Mesendoderm (in vitro differentiated cells): ENCODE results near the gene PABPC1L.
A peak's percentile ranks its signal among the peaks of the same experiment; 100 is the strongest.

Experiments
- DNase-seq: peaks from one replicate; pipeline ENCODE4 v3.0.0; 2013
- H2AK5ac ChIP-seq: 2 replicates; pipeline ENCODE4 v1.6.1; 2013; ENCODE audit warnings: low read length, inconsistent platforms
- H2BK120ac ChIP-seq: 2 replicates; pipeline ENCODE4 v1.6.1; 2013; ENCODE audit warnings: low read depth, mild to moderate bottlenecking, low read length, moderate library complexity, mixed read lengths
- H2BK15ac ChIP-seq: replicated peaks from 2 replicates; pipeline ENCODE4 v1.6.1; 2013; ENCODE audit warnings: low read depth, mild to moderate bottlenecking, moderate library complexity
- H2BK5ac ChIP-seq: 2 replicates; pipeline ENCODE4 v1.6.1; 2013; ENCODE audit warnings: low read length, inconsistent platforms
- H3K18ac ChIP-seq: 2 replicates; pipeline ENCODE4 v1.6.1; 2013; ENCODE audit warnings: mild to moderate bottlenecking, low read length, mixed read lengths
- H3K23ac ChIP-seq: one replicate; pipeline ENCODE4 v1.6.1; 2013; ENCODE audit warnings: low read length
- H3K27ac ChIP-seq: 2 replicates; pipeline ENCODE4 v1.5.1; 2013; ENCODE audit warnings: low read depth, mild to moderate bottlenecking, inconsistent platforms, low read length, moderate library complexity
- H3K27me3 ChIP-seq: 2 replicates; pipeline ENCODE4 v1.6.1; 2013; ENCODE audit warnings: low read length, control low read depth, mild to moderate bottlenecking, inconsistent platforms; ENCODE audit not compliant: insufficient read depth, poor library complexity
- H3K36me3 ChIP-seq: 2 replicates; pipeline ENCODE4 v1.6.1; 2013; ENCODE audit warnings: low read length, inconsistent platforms; ENCODE audit not compliant: control insufficient read depth, insufficient read depth
- H3K4ac ChIP-seq: one replicate; pipeline ENCODE4 v1.6.1; 2013; ENCODE audit warnings: low read depth, mild to moderate bottlenecking, low read length, moderate library complexity
- H3K4me1 ChIP-seq: 2 replicates; pipeline ENCODE4 v1.6.1; 2013; ENCODE audit warnings: low read depth, low read length, inconsistent platforms; ENCODE audit not compliant: control insufficient read depth
- H3K4me2 ChIP-seq: 2 replicates; pipeline ENCODE4 v1.6.1; 2013; ENCODE audit warnings: low read length
- H3K4me3 ChIP-seq: 2 replicates; pipeline ENCODE4 v1.5.1; 2013; ENCODE audit warnings: mild to moderate bottlenecking, low read length
- H3K56ac ChIP-seq: one replicate; pipeline ENCODE4 v1.6.1; 2013; ENCODE audit warnings: low read length
- H3K79me1 ChIP-seq: 2 replicates; pipeline ENCODE4 v1.6.1; 2013; ENCODE audit warnings: low read length, inconsistent platforms
- H3K79me2 ChIP-seq: 2 replicates; pipeline ENCODE4 v1.6.1; 2013; ENCODE audit warnings: mild to moderate bottlenecking, low read length; ENCODE audit not compliant: control insufficient read depth, insufficient read depth
- H3K9ac ChIP-seq: 2 replicates; pipeline ENCODE4 v1.6.1; 2013; ENCODE audit warnings: low read length, inconsistent platforms
- H4K5ac ChIP-seq: one replicate; pipeline ENCODE4 v1.6.1; 2013; ENCODE audit warnings: low read length
- H4K8ac ChIP-seq: one replicate; pipeline ENCODE4 v1.6.1; 2013; ENCODE audit warnings: low read depth, mild to moderate bottlenecking, control low read depth, low read length, moderate library complexity
- WGBS: extraction: QIAGEN DNeasy Blood & Tissue Kit; methylation state at CpG from one replicate; pipeline ENCODE4 v1.1.7; 2013; ENCODE audit warnings: low lambda C conversion rate, missing lambda C conversion rate; ENCODE audit not compliant: insufficient coverage; ENCODE audit errors: extremely low coverage; 5-methylcytosine and 5-hydroxymethylcytosine counted together

PABPC1L gene

DNA sequence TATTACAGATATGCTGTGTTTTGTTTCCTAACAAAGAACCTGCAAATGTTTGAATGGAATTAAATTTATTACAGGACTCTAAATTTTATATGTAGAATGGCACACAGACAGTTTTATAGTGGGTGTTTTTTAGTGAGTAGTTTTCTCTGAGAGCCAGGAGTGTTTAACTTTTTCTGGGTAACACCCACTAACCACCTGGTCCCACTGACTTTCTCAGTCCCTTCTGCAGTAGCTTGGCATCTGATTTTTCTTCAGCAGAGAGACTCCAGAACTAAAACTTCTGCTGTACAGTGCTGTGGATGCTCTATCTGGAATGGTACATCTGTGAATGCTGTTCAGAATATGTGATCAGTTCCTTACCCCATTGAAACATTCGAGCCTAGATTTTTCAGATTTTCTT is 18.0 kb upstream of the PABPC1L start:
- Histone ChIP-seq H3K4ac (no peak overlapping the region), H2BK5ac (no peak overlapping the region), H3K18ac (no peak overlapping the region), H2BK15ac (no peak overlapping the region), H3K4me3 (no peak overlapping the region), H4K8ac (no peak overlapping the region), H3K23ac (no peak overlapping the region), H3K56ac (no peak overlapping the region), H3K27ac (no peak overlapping the region), H3K9ac (no peak overlapping the region), H3K4me2 (no peak overlapping the region), H4K5ac (no peak overlapping the region), H3K36me3 (no peaks in the 10 kb centered on the region), H3K79me2 (peaks cover 86% of the 10 kb centered on the region), H3K79me1 (peaks cover 12% of the 10 kb centered on the region), H3K4me1 (peaks cover 2% of the 10 kb centered on the region), H2AK5ac (no peak overlapping the region), H2BK120ac (no peak overlapping the region), H3K27me3 (no peaks in the 10 kb centered on the region)
- no peak for DNase-seq
- WGBS = no CpG with 5 or more reads among the region's 1 CpG

GRCh38 chr20:44894959-44895358 is 14.9 kb upstream of the PABPC1L start:
- H2BK5ac ChIP-seq = no peak overlapping the region
- no peaks in the 10 kb centered on the region for H3K4me1 ChIP-seq
- H2BK120ac ChIP-seq = no peak overlapping the region
- H3K56ac ChIP-seq = no peak overlapping the region
- no peak overlapping the region for H3K4me3 ChIP-seq
- peaks cover 83% of the 10 kb centered on the region for H3K79me2 ChIP-seq
- H3K36me3 ChIP-seq = no peaks in the 10 kb centered on the region
- H2AK5ac ChIP-seq = no peak overlapping the region
- peaks cover 15% of the 10 kb centered on the region for H3K79me1 ChIP-seq
- no peaks in the 10 kb centered on the region for H3K27me3 ChIP-seq
- H3K4ac ChIP-seq = no peak overlapping the region
- no peak overlapping the region for H4K5ac ChIP-seq
- no peak overlapping the region for H3K9ac ChIP-seq
- H3K4me2 ChIP-seq = no peak overlapping the region
- H3K27ac ChIP-seq = no peak overlapping the region
- no peak overlapping the region for H2BK15ac ChIP-seq
- no peak overlapping the region for H3K18ac ChIP-seq
- DNase-seq = no peak
- no peak overlapping the region for H4K8ac ChIP-seq
- no CpG with 5 or more reads among the region's 2 CpGs for WGBS
- no peak overlapping the region for H3K23ac ChIP-seq

DNA sequence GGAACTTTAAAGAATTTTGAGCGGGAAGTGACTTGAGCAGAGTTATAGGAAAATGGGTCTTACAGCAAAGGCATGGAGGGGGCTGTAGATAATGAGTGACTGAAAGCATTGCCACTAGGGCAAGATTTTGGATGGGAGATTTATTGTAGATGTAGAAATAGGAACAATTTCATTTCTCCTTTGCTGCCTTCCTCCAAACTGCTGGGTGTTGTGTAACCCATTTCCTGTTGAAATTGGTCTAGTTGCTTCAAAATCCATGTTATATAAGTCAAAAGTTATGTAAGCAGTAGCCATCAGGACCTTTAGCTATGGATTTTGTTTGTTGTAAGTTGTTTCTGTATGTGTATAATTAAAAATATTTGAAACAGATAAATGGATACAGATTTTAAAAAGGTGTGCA is 13.3 kb upstream of the PABPC1L start:
- peaks cover 80% of the 10 kb centered on the region for H3K79me2 ChIP-seq
- no peak overlapping the region for H2BK15ac ChIP-seq
- no peaks in the 10 kb centered on the region for H3K4me1 ChIP-seq
- no peak overlapping the region for H2BK120ac ChIP-seq
- H2AK5ac ChIP-seq = no peak overlapping the region
- no peak overlapping the region for H3K9ac ChIP-seq
- no peak overlapping the region for H3K56ac ChIP-seq
- H3K23ac ChIP-seq = no peak overlapping the region
- no peak overlapping the region for H2BK5ac ChIP-seq
- WGBS = no CpG with 5 or more reads among the region's 1 CpG
- H4K8ac ChIP-seq = no peak overlapping the region
- no peak overlapping the region for H4K5ac ChIP-seq
- no peaks in the 10 kb centered on the region for H3K27me3 ChIP-seq
- DNase-seq = no peak
- H3K4ac ChIP-seq = no peak overlapping the region
- no peak overlapping the region for H3K4me2 ChIP-seq
- H3K79me1 ChIP-seq = peaks cover 20% of the 10 kb centered on the region
- no peak overlapping the region for H3K27ac ChIP-seq
- H3K18ac ChIP-seq = no peak overlapping the region
- no peak overlapping the region for H3K4me3 ChIP-seq
- no peaks in the 10 kb centered on the region for H3K36me3 ChIP-seq

- no peak overlapping the region for H3K4ac ChIP-seq
- no peak overlapping the region for H3K18ac ChIP-seq
- H4K5ac ChIP-seq = no peak overlapping the region
- H2BK5ac ChIP-seq = no peak overlapping the region
- DNase-seq = no peak
- H3K9ac ChIP-seq = no peak overlapping the region
- H3K27ac ChIP-seq = no peak overlapping the region
- H3K4me3 ChIP-seq = no peak overlapping the region
- H3K56ac ChIP-seq = no peak overlapping the region
- peaks cover 2% of the 10 kb centered on the region for H3K36me3 ChIP-seq
- H2BK120ac ChIP-seq = no peak overlapping the region
- no peak overlapping the region for H2BK15ac ChIP-seq
- H3K4me1 ChIP-seq = no peaks in the 10 kb centered on the region
- H2AK5ac ChIP-seq = no peak overlapping the region
- no peak overlapping the region for H4K8ac ChIP-seq
- no peak overlapping the region for H3K4me2 ChIP-seq
- peaks cover 77% of the 10 kb centered on the region for H3K79me2 ChIP-seq
- WGBS = no CpG with 5 or more reads among the region's 1 CpG
- H3K79me1 ChIP-seq = peaks cover 22% of the 10 kb centered on the region
- H3K23ac ChIP-seq = no peak overlapping the region
- H3K27me3 ChIP-seq = no peaks in the 10 kb centered on the region
These were observed 12.7 kb upstream of the PABPC1L start for GRCh38 chr20:44897133-44897532.

DNA sequence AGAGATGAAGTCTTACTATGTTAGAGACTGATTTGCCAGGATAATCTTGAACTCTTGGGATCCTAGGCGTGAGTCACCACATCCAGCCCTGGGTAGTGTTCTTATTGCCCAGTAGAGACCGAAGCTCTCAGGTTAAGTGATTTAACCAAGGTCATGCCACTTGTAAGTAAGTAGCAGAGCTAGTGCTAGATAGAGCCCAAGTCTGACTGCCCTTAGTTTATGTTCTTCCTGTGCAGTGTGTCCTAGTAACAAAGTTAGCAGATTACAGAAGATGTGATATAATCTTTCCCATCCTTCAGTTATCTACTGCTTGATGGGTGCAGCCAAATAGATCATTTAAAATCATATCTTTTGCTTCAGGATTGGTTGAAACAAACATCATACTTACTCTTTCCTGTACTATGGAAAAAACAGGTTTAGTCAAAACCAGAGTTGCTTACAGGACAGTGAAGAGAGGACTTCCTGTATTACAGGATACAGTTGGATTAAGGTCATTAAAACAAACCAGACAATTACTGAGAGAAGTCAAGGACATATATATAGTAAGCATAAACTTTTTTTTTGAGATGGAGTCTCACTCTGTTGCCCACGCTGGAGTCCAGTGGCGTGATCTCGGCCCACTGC is 9.5 kb upstream of the PABPC1L start:
- Histone ChIP-seq H3K27me3 (peaks cover 2% of the 10 kb centered on the region), H3K36me3 (peaks cover 4% of the 10 kb centered on the region), H3K79me1 (peaks cover 21% of the 10 kb centered on the region), H3K27ac (no peak overlapping the region), H3K18ac (no peak overlapping the region), H3K79me2 (peaks cover 58% of the 10 kb centered on the region), H3K4me3 (no peak overlapping the region), H2BK15ac (no peak overlapping the region), H3K9ac (no peak overlapping the region), H4K5ac (no peak overlapping the region), H3K23ac (no peak overlapping the region), H3K56ac (no peak overlapping the region), H2BK120ac (no peak overlapping the region), H2AK5ac (no peak overlapping the region), H4K8ac (no peak overlapping the region), H2BK5ac (no peak overlapping the region), H3K4me1 (no peaks in the 10 kb centered on the region), H3K4ac (no peak overlapping the region), H3K4me2 (no peak overlapping the region)
- no CpG with 5 or more reads among the region's 5 CpGs for WGBS
- DNase-seq = no peak

DNA sequence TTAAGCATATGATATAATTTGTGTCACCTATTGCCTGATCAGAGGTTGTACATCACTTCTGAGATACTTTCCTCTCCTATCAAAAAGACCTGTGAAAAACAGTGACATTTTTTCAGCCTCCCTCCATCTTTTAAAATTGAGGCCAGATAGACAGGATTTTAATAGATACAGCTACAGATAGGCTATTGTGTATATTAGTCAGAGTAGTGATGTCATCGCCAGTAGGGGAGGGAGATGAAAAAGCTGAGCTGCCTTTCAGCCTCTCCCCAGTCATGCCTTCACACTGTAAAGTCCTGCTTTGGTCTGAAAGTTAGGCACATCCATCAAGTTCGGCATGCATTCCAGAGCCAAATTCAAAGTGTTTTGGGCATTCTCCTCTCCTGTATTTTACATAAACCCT is 7.9 kb upstream of the PABPC1L start:
- Histone ChIP-seq H3K79me1 (peaks cover 21% of the 10 kb centered on the region), H3K18ac (no peak overlapping the region), H3K36me3 (peaks cover 7% of the 10 kb centered on the region), H3K4me2 (no peak overlapping the region), H3K27ac (no peak overlapping the region), H3K23ac (no peak overlapping the region), H3K9ac (no peak overlapping the region), H3K4me1 (no peaks in the 10 kb centered on the region), H2BK120ac (no peak overlapping the region), H2BK15ac (no peak overlapping the region), H3K27me3 (peaks cover 2% of the 10 kb centered on the region), H2BK5ac (no peak overlapping the region), H4K8ac (no peak overlapping the region), H3K4ac (no peak overlapping the region), H4K5ac (no peak overlapping the region), H3K79me2 (peaks cover 43% of the 10 kb centered on the region), H3K56ac (no peak overlapping the region), H2AK5ac (no peak overlapping the region), H3K4me3 (no peak overlapping the region)
- DNase-seq = peak; percentile 33
- WGBS = no CpG with 5 or more reads among the region's 2 CpGs
